Suprapubic skin (tissue), 4 donors: Measurements from ENCODE around the gene CADM3. TPM values are rescaled to one million over a fixed set of nuclear protein-coding genes. Genes with fewer than 3 reads are reported as not detected.

ENCODE experiments used
- DNase-seq, 2 donors: peaks; one replicate each; pipeline ENCODE4 v3.0.0-alpha.2; 2019; ENCODE audit warnings: low spot score in 2 of 2
- H3K27ac ChIP-seq: fragments of 200-600 bp; sonication (generic); one replicate; pipeline ENCODE4 v1.5.1; 2019
- H3K27me3 ChIP-seq: fragments of 200-600 bp; sonication (generic); one replicate; pipeline ENCODE4 v1.5.1; 2019
- H3K36me3 ChIP-seq: fragments of 200-600 bp; sonication (generic); one replicate; pipeline ENCODE4 v1.5.1; 2019
- H3K4me1 ChIP-seq: fragments of 200-600 bp; sonication (generic); one replicate; pipeline ENCODE4 v1.5.1; 2019
- H3K4me3 ChIP-seq: fragments of 200-600 bp; sonication (generic); one replicate; pipeline ENCODE4 v1.5.1; 2019; ENCODE audit warnings: mild to moderate bottlenecking
- H3K9me3 ChIP-seq: fragments of 200-600 bp; sonication (generic); one replicate; pipeline ENCODE4 v1.5.1; 2019
- CTCF ChIP-seq, 2 donors: fragments of 200-600 bp in 1 of 2; fragments of 450-650 bp in 1 of 2; sonication (generic) in 1 of 2; IDR thresholded peaks; one replicate each; pipeline ENCODE4 v1.5.1; 2016 to 2019; ENCODE audit warnings: antibody characterized with exemption in 2 of 2, mild to moderate bottlenecking in 1 of 2, moderate library complexity in 1 of 2
- EP300 ChIP-seq: sonication (generic); formaldehyde crosslinking; IDR thresholded peaks from one replicate; pipeline ENCODE4 v1.6.1; 2017; ENCODE audit warnings: antibody characterized with exemption
- POLR2A ChIP-seq, 2 donors: fragments of 450-650 bp; IDR thresholded peaks; one replicate each; pipeline ENCODE4 v1.6.1; 2017; ENCODE audit warnings: antibody characterized with exemption in 2 of 2, mild to moderate bottlenecking in 2 of 2, moderate library complexity in 2 of 2
- POLR2AphosphoS5 ChIP-seq, 3 donors: sonication (generic); formaldehyde crosslinking; IDR thresholded peaks; one replicate each; pipeline ENCODE4 v1.6.1; 2017; ENCODE audit warnings: antibody characterized with exemption in 3 of 3
- WGBS: methylation state at CpG from one replicate; pipeline ENCODE4 v1.1.5; 2018; 5-methylcytosine and 5-hydroxymethylcytosine counted together
- total RNA-seq, 4 donors: library from RNA; depleted of rRNA; stranded (reverse); fragments of >200 nt; gene quantifications; one replicate each; pipeline ENCODE4 v1.1.0, GENCODE V29; 2016

Gene CADM3
- total RNA-seq, 4 donors from 2014 or later, result 4.3 to 9.8 (median 7.9) TPM

DNA sequence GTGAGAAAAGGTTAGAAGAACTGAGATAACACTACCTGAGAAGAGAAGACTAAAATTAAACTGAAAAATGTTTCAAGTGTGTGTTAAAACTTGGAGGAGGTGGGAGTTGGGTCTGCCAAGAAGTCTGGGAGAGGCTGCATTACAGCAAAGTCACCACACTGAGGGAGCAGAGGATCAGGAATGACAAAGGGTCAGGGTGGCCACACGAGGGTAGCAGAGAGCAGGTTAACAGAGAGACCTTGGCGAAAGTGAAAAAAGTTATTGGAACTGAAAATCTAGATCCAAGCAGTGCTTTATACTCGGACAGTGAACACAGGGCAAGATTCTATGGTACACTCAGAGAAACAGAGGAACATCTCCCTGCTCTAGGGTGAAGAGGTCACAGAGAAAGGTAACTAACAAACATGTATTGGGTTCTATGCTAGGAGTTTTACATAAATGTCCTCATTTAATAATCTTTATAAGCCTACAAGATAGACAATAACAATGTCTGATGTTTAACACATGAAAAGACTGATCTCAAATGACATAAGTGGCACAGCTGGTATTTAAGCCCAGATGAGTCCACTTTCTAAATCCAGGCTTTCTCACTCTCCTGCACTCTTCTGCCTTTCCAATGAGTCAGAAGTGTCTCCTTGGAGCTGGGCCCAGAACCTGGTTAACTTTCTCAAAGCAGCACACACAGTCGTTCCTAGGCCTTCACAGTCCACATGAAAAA is 10.3 kb upstream of the CADM3 start:
- H3K27ac ChIP-seq, result no peak overlapping the region

GRCh38 chr1:159161719-159162026 is 9.7 kb upstream of the CADM3 start:
- Histone ChIP-seq H3K27ac (no peak overlapping the region), H3K9me3 (no peaks in the 10 kb centered on the region), H3K4me1 (peaks cover 14% of the 10 kb centered on the region), H3K36me3 (no peaks in the 10 kb centered on the region), H3K4me3 (no peak overlapping the region), H3K27me3 (no peaks in the 10 kb centered on the region)
- no peak for TF ChIP-seq POLR2AphosphoS5 (IDR thresholded peaks at IDR 0.05)
- no peak for TF ChIP-seq POLR2A (IDR thresholded peaks at IDR 0.05)
- TF ChIP-seq CTCF (IDR thresholded peaks at IDR 0.05), result no peak
- no peak for TF ChIP-seq EP300
- 86% methylated on average over 1 of the region's 1 CpG for WGBS
- no peak for DNase-seq

More for the DNA sequence above, 10.3 kb upstream of the CADM3 start:
- no peak overlapping the region for H3K4me3 ChIP-seq
- no peaks in the 10 kb centered on the region for H3K36me3 ChIP-seq
- H3K27me3 ChIP-seq, result no peaks in the 10 kb centered on the region
- H3K9me3 ChIP-seq, result no peaks in the 10 kb centered on the region
- DNase-seq, result peak; percentile 72 to 84
- TF ChIP-seq CTCF (IDR thresholded peaks at IDR 0.05) (peak; percentile 92 to 97), EP300 (no peak), POLR2A (IDR thresholded peaks at IDR 0.05) (no peak)
- 5% methylated on average over 4 of the region's 4 CpGs for WGBS
- peaks cover 14% of the 10 kb centered on the region for H3K4me1 ChIP-seq

DNA sequence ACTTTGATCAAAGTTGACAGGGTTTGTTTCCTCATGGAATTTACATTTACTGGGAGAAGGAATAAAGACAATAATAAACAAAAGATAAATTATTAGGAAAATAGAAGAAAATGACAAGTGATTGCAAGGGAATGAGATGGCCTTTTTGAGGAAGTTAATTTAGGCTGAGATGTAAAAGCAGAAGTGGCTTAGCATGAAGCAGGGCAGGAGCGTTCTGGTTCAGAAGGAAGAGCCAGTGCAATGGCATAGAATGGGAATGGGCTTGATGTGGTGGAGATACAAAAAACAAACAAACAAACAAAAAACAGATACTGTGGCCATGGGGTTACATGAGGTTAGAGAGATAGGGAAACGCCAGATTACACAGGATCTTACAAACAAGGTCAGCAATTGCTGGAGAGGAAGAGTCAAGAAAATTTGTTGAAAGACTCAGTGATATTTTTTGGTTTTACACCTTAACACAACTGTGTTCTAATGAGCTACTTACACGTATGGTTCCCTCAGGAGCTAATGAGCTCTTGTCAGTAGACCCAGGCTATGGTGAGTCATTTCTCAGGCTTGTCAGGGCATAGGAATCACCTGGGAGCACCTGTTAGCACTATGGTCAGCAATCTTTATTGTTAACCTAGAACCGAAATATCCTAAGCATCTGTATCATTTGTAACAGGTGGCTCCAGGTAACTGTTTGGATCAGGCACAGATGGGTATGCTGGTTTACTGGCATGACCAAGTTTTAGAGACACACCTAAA is 8.7 kb upstream of the CADM3 start:
- Histone ChIP-seq H3K9me3 (no peaks in the 10 kb centered on the region), H3K4me3 (no peak overlapping the region), H3K4me1 (peaks cover 14% of the 10 kb centered on the region), H3K36me3 (no peaks in the 10 kb centered on the region), H3K27me3 (no peaks in the 10 kb centered on the region), H3K27ac (no peak overlapping the region)
- DNase-seq, result no peak
- TF ChIP-seq EP300 (no peak), CTCF (IDR thresholded peaks at IDR 0.05) (no peak)
- WGBS, result 65% methylated on average over 4 of the region's 4 CpGs

- DNase-seq, result no peak
- no peak overlapping the region for H3K27ac ChIP-seq
- H3K9me3 ChIP-seq, result no peaks in the 10 kb centered on the region
- H3K4me1 ChIP-seq, result peaks cover 14% of the 10 kb centered on the region
- H3K4me3 ChIP-seq, result no peak overlapping the region
- peaks cover 9% of the 10 kb centered on the region for H3K27me3 ChIP-seq
- no peak for TF ChIP-seq CTCF (IDR thresholded peaks at IDR 0.05)
- TF ChIP-seq POLR2A (IDR thresholded peaks at IDR 0.05), result no peak
- TF ChIP-seq EP300, result no peak
- no peak for TF ChIP-seq POLR2AphosphoS5 (IDR thresholded peaks at IDR 0.05)
- 53% methylated on average over 9 of the region's 9 CpGs for WGBS
- no peaks in the 10 kb centered on the region for H3K36me3 ChIP-seq
Measured at GRCh38 chr1:159163614-159164228, 7.7 kb upstream of the CADM3 start.

- H3K4me3 ChIP-seq, result no peak overlapping the region
- H3K9me3 ChIP-seq, result no peaks in the 10 kb centered on the region
- H3K36me3 ChIP-seq, result no peaks in the 10 kb centered on the region
- H3K27ac ChIP-seq, result no peak overlapping the region
- H3K27me3 ChIP-seq, result peaks cover 48% of the 10 kb centered on the region
- no peak for DNase-seq
- H3K4me1 ChIP-seq, result peaks cover 22% of the 10 kb centered on the region
- WGBS, result 59% methylated on average over 4 of the region's 4 CpGs
- TF ChIP-seq POLR2AphosphoS5 (IDR thresholded peaks at IDR 0.05) (no peak), POLR2A (IDR thresholded peaks at IDR 0.05) (no peak), EP300 (no peak), CTCF (IDR thresholded peaks at IDR 0.05) (no peak)
Measured at GRCh38 chr1:159168043-159168442, 3.4 kb upstream of the CADM3 start.
